Measurements from ENCODE around the gene EIF4E2. TPM values are rescaled to one million over a fixed set of nuclear protein-coding genes. Genes with fewer than 3 reads are reported as not detected.

EIF4E2 gene
- total RNA-seq, 1 donor from 2014 or later, result 112 TPM

GRCh38 chr2:232545511-232546375 is 4.7 kb upstream of the EIF4E2 start:
- FAIRE-seq (no peak), DNase-seq (ENCODE audit: low read depth) (no peak)
- peaks cover 6% of the 10 kb centered on the region for H3K4me1 ChIP-seq (ENCODE audit: insufficient read depth, low read length)
- TF ChIP-seq EZH2 (IDR thresholded peaks at IDR 0.05; ENCODE audit: insufficient read depth, low read length) (no peak), CTCF (IDR thresholded peaks at IDR 0.05; ENCODE audit: insufficient read depth, low read depth, low read length) (no peak)
- H2AFZ ChIP-seq (ENCODE audit: low read depth, low read length), result no peak overlapping the region
- Mint-ChIP-seq H3K4me1 (ENCODE audit: low read depth, unreplicated experiment) (no peaks in the 10 kb centered on the region), H3K4me3 (ENCODE audit: unreplicated experiment) (no peak overlapping the region), H3K27me3 (ENCODE audit: low read depth, unreplicated experiment) (no peaks in the 10 kb centered on the region), H3K27ac (ENCODE audit: unreplicated experiment) (no peak overlapping the region), H3K36me3 (ENCODE audit: low read depth, unreplicated experiment) (peaks cover 9% of the 10 kb centered on the region), H3K9me3 (ENCODE audit: unreplicated experiment) (peaks cover 7% of the 10 kb centered on the region)
- no peak overlapping the region for H3K27ac ChIP-seq (ENCODE audit: low read depth, low read length)
- H3K27me3 ChIP-seq (ENCODE audit: insufficient read depth, low read length), result no peaks in the 10 kb centered on the region
- no peak overlapping the region for H3K4me2 ChIP-seq (ENCODE audit: low read length)
- H3K36me3 ChIP-seq (ENCODE audit: insufficient read depth, low read length), result peaks cover 6% of the 10 kb centered on the region
- H4K20me1 ChIP-seq (ENCODE audit: insufficient read depth, low read length), result peaks cover 14% of the 10 kb centered on the region
- H3K4me3 ChIP-seq (ENCODE audit: insufficient read depth, low read depth, low read length), result no peak overlapping the region
- H3K9me3 ChIP-seq (ENCODE audit: insufficient read depth, low read depth, low read length), result peaks cover 3% of the 10 kb centered on the region
- H3K9ac ChIP-seq (ENCODE audit: low read length), result no peak overlapping the region
- H3K79me2 ChIP-seq (ENCODE audit: insufficient read depth, low read length), result peaks cover 50% of the 10 kb centered on the region

- H3K36me3 ChIP-seq (ENCODE audit: insufficient read depth, low read length), result peaks cover 9% of the 10 kb centered on the region
- no peak overlapping the region for H3K4me3 Mint-ChIP-seq (ENCODE audit: unreplicated experiment)
- H3K27me3 ChIP-seq (ENCODE audit: insufficient read depth, low read length), result no peaks in the 10 kb centered on the region
- DNase-seq (ENCODE audit: low read depth), result no peak
- no peak overlapping the region for H3K4me2 ChIP-seq (ENCODE audit: low read length)
- H3K9me3 Mint-ChIP-seq (ENCODE audit: unreplicated experiment), result peaks cover 7% of the 10 kb centered on the region
- H3K27ac ChIP-seq (ENCODE audit: low read depth, low read length), result no peak overlapping the region
- H3K27me3 Mint-ChIP-seq (ENCODE audit: low read depth, unreplicated experiment), result no peaks in the 10 kb centered on the region
- peaks cover 11% of the 10 kb centered on the region for H3K36me3 Mint-ChIP-seq (ENCODE audit: low read depth, unreplicated experiment)
- H3K79me2 ChIP-seq (ENCODE audit: insufficient read depth, low read length), result peaks cover 73% of the 10 kb centered on the region
- no peak overlapping the region for H3K27ac Mint-ChIP-seq (ENCODE audit: unreplicated experiment)
- no peak overlapping the region for H3K4me3 ChIP-seq (ENCODE audit: insufficient read depth, low read depth, low read length)
- TF ChIP-seq EZH2 (IDR thresholded peaks at IDR 0.05; ENCODE audit: insufficient read depth, low read length) (no peak), CTCF (IDR thresholded peaks at IDR 0.05; ENCODE audit: insufficient read depth, low read depth, low read length) (no peak)
- H2AFZ ChIP-seq (ENCODE audit: low read depth, low read length), result no peak overlapping the region
- peaks cover 13% of the 10 kb centered on the region for H3K4me1 ChIP-seq (ENCODE audit: insufficient read depth, low read length)
- FAIRE-seq, result no peak
- H4K20me1 ChIP-seq (ENCODE audit: insufficient read depth, low read length), result peaks cover 31% of the 10 kb centered on the region
- peaks cover 5% of the 10 kb centered on the region for H3K4me1 Mint-ChIP-seq (ENCODE audit: low read depth, unreplicated experiment)
- H3K9me3 ChIP-seq (ENCODE audit: insufficient read depth, low read depth, low read length), result peaks cover 3% of the 10 kb centered on the region
- H3K9ac ChIP-seq (ENCODE audit: low read length), result no peak overlapping the region
Observed at GRCh38 chr2:232547991-232548390, 2.5 kb upstream of the EIF4E2 start.

Data from astrocyte (in vitro differentiated cells and primary cell).